HepG2 (cell line): ENCODE results near the gene AOX1. TPM values are rescaled to one million over a fixed set of nuclear protein-coding genes. Genes with fewer than 3 reads are reported as not detected.

Experiments
- ATAC-seq: fragments of 200-7000 bp; cut with Tn5 transposase; 3 replicates; pipeline ENCODE4 v1.9.1; 2020; ENCODE audit warnings: mild to moderate bottlenecking, moderate library complexity
- BruUV-seq: library from RNA; stranded (reverse); fragments of 400-500 nt; replicated peaks from 2 replicates; lab custom pipeline; 2021; lab: Mats Ljungman, UMichigan
- CTCF ChIA-PET: fragments of 300-600 bp; formaldehyde crosslinking; extraction: SDS; loops from one replicate; lab custom pipeline; 2021; ENCODE audit warnings: low total read pairs, inconsistent platforms, low intra/inter-chr PET ratio; lab: Yijun Ruan, JAX
- POLR2A ChIA-PET: fragments of 350-600 bp; sonication (Branson Sonifier 250); formaldehyde crosslinking; loops from one replicate; lab custom pipeline; 2020; ENCODE audit warnings: antibody characterized with exemption, inconsistent platforms; lab: Yijun Ruan, JAX
- DNase-seq: peaks from one replicate; pipeline ENCODE4 v3.0.0-alpha.2; 2015; ENCODE audit warnings: low spot score
- FAIRE-seq: peaks from 3 replicates; lab custom pipeline; 2011; peaks lifted over from hg19 to GRCh38; lab: Jason Lieb, UNC
- H2AFZ ChIP-seq: one replicate; pipeline ENCODE4 v1.6.1; 2011; ENCODE audit warnings: low read length, inconsistent platforms
- H3K27ac ChIP-seq: fragments of 300-600 bp; 3 replicates; pipeline ENCODE4 v1.8.0; 2011; ENCODE audit warnings: mixed run types, mild to moderate bottlenecking, mixed read lengths, low read length, inconsistent platforms; ENCODE audit not compliant: insufficient read depth; ENCODE audit errors: extremely low read length
- H3K27me3 ChIP-seq, 2 experiments: fragments of 200-600 bp in 1 of 2; 2 replicates in 1 of 2; 3 replicates in 1 of 2; pipeline versions ENCODE4 v1.6.0 to v1.8.0; 2011; ENCODE audit warnings: low read length in 2 of 2, mild to moderate bottlenecking in 2 of 2, moderate library complexity in 2 of 2, inconsistent platforms in 1 of 2; ENCODE audit not compliant: insufficient read depth in 2 of 2, control insufficient read depth in 1 of 2
- H3K36me3 ChIP-seq, 2 experiments: fragments of 200-600 bp in 1 of 2; replicated peaks in 1 of 2; 2 replicates in 1 of 2; 3 replicates in 1 of 2; pipeline versions ENCODE4 v1.5.1 to v1.8.0; 2011; ENCODE audit warnings: low read length in 2 of 2, inconsistent platforms in 1 of 2; ENCODE audit not compliant: insufficient read depth in 2 of 2, control insufficient read depth in 1 of 2
- H3K4me1 ChIP-seq: 2 replicates; pipeline ENCODE4 v1.5.1; 2012; ENCODE audit warnings: low read length, inconsistent platforms; ENCODE audit not compliant: insufficient read depth
- H3K4me2 ChIP-seq: 2 replicates; pipeline ENCODE4 v1.6.0; 2011; ENCODE audit warnings: low read depth, low read length, inconsistent platforms
- H3K4me3 ChIP-seq, 3 experiments: fragments of 200-600 bp in 1 of 3; sonication (generic), shearing (Covaris generic) in 1 of 3; replicated peaks in 1 of 3; 2 replicates each; pipeline ENCODE4 v1.5.1; 2011 to 2016; ENCODE audit warnings: low read length in 3 of 3, inconsistent platforms in 2 of 3, low read depth in 2 of 3, mild to moderate bottlenecking in 2 of 3, control low read depth in 1 of 3, mixed read lengths in 1 of 3; ENCODE audit not compliant: insufficient read depth in 1 of 3
- H3K79me2 ChIP-seq: one replicate; pipeline ENCODE4 v1.6.1; 2011; ENCODE audit warnings: low read length, inconsistent platforms; ENCODE audit not compliant: insufficient read depth
- H3K9ac ChIP-seq: 2 replicates; pipeline ENCODE4 v1.6.0; 2011; ENCODE audit warnings: mild to moderate bottlenecking, low read depth, low read length, inconsistent platforms; ENCODE audit not compliant: insufficient read depth
- H3K9me3 ChIP-seq: 2 replicates; pipeline ENCODE4 v1.5.1; 2012; ENCODE audit warnings: mild to moderate bottlenecking, low read length
- H4K20me1 ChIP-seq: 2 replicates; pipeline ENCODE4 v1.6.0; 2011; ENCODE audit warnings: inconsistent platforms, mild to moderate bottlenecking, low read length, moderate library complexity; ENCODE audit not compliant: insufficient read depth
- HDAC6 ChIP-seq: fragments of 200-600 bp; sonication (generic); IDR thresholded peaks from 2 replicates; pipeline ENCODE4 v1.7.0; 2017; ENCODE audit warnings: mild to moderate bottlenecking, antibody characterized with exemption, low read length, low read depth
- KAT2B ChIP-seq: fragments of 150-350 bp; IDR thresholded peaks from 2 replicates; pipeline ENCODE4 v1.6.1; 2014; ENCODE audit warnings: low read depth, low read length, borderline replicate concordance
- KMT2B ChIP-seq: IDR thresholded peaks from 2 replicates; pipeline ENCODE4 v1.6.1; 2016; ENCODE audit warnings: missing genetic modification reagents, missing compliant biosample characterization
- MBD4 ChIP-seq: IDR thresholded peaks from 2 replicates; pipeline ENCODE4 v1.6.1; 2012; ENCODE audit warnings: low read length, inconsistent platforms, borderline replicate concordance
- MZF1 ChIP-seq: sonication (generic); formaldehyde crosslinking; IDR thresholded peaks from 2 replicates; pipeline ENCODE4 v1.8.1; 2023; ENCODE audit warnings: mild to moderate bottlenecking, missing genetic modification reagents, borderline replicate concordance
- ZNF17 ChIP-seq: sonication (generic); formaldehyde crosslinking; IDR thresholded peaks from 2 replicates; pipeline ENCODE4 v1.5.0; 2020; ENCODE audit warnings: mild to moderate bottlenecking, missing genetic modification reagents
- ZNF24 ChIP-seq: fragments of 450-650 bp; IDR thresholded peaks from 2 replicates; pipeline ENCODE4 v1.6.1; 2017; ENCODE audit warnings: antibody characterized with exemption, mild to moderate bottlenecking
- ZNF550 ChIP-seq: sonication (generic); formaldehyde crosslinking; IDR thresholded peaks from 2 replicates; pipeline ENCODE4 v1.4.0; 2020; ENCODE audit warnings: mild to moderate bottlenecking, missing genetic modification reagents, borderline replicate concordance
- ZNF616 ChIP-seq: sonication (generic); formaldehyde crosslinking; IDR thresholded peaks from 2 replicates; pipeline ENCODE4 v1.5.0; 2020; ENCODE audit warnings: low read depth, mild to moderate bottlenecking, missing genetic modification reagents
- ZNF674 ChIP-seq: sonication (generic); formaldehyde crosslinking; IDR thresholded peaks from 2 replicates; pipeline ENCODE4 v1.5.0; 2020; ENCODE audit warnings: low read depth, mild to moderate bottlenecking, missing genetic modification reagents
- ZNF839 ChIP-seq: sonication (generic); formaldehyde crosslinking; IDR thresholded peaks from 2 replicates; pipeline ENCODE4 v1.4.0; 2020; ENCODE audit warnings: missing genetic modification reagents, mild to moderate bottlenecking, borderline replicate concordance
- ZNF878 ChIP-seq: sonication (generic); formaldehyde crosslinking; IDR thresholded peaks from 2 replicates; pipeline ENCODE4 v1.8.1; 2023; ENCODE audit warnings: mild to moderate bottlenecking, missing genetic modification reagents, moderate library complexity
- WGBS: methylation state at CpG from one replicate; pipeline ENCODE4 v1.1.6; 2017; ENCODE audit warnings: low lambda C conversion rate; 5-methylcytosine and 5-hydroxymethylcytosine counted together
- in situ Hi-C: cut with HindIII; loops from 2 replicates; pipeline ENCODE4 v1.10.0; 2017; ENCODE audit warnings: low pct_unique_long_range_greater_than_20kb; ENCODE audit not compliant: extremely low pct_ligation_motif_present
- intact Hi-C: fragments of 100-400 bp; cut with micrococcal nuclease; formaldehyde crosslinking; loops from one replicate; pipeline ENCODE4 v1.10.0; 2022; ENCODE audit not compliant: unreplicated experiment
- polyA plus RNA-seq, 8 experiments: library from polyadenylated mRNA; depleted of rRNA in 3 of 8; stranded (reverse) in 7 of 8; unstranded in 1 of 8; fragments of >200 nt; fragmentation: Illumina TruSeq in 4 of 8; extraction: Trizol in 4 of 8; gene quantifications; 2 replicates each; pipeline versions ENCODE4 v1.2.1 to v1.2.3, GENCODE V29; 2011 to 2016; ENCODE audit warnings: low read depth in 4 of 8, missing spikeins in 1 of 8, mixed read lengths in 1 of 8; ENCODE audit not compliant: insufficient read depth in 1 of 8
- total RNA-seq, 5 experiments: library from RNA; depleted of rRNA; stranded (reverse); fragments of >200 nt; fragmentation: Illumina TruSeq; extraction: Trizol; gene quantifications; 2 replicates each; pipeline ENCODE4 v1.2.3, GENCODE V29; 2016; ENCODE audit warnings: low read depth in 1 of 5
- TF ChIP-seq, protein P1 (sequence below): sonication (generic); formaldehyde crosslinking; IDR thresholded peaks from 2 replicates; pipeline ENCODE4 v1.5.0; 2020; ENCODE audit warnings: mild to moderate bottlenecking, missing genetic modification reagents, borderline replicate concordance
- TF ChIP-seq, protein P2 (sequence below): sonication (generic); formaldehyde crosslinking; IDR thresholded peaks from 2 replicates; pipeline ENCODE4 v1.5.0; 2020; ENCODE audit warnings: mild to moderate bottlenecking, missing genetic modification reagents, moderate library complexity
- TF ChIP-seq, protein P3 (sequence below): sonication (generic); formaldehyde crosslinking; IDR thresholded peaks from 2 replicates; pipeline ENCODE4 v1.5.0; 2020; ENCODE audit warnings: mild to moderate bottlenecking, missing genetic modification reagents, borderline replicate concordance

The AOX1 gene
- total and polyA plus RNA-seq, 2 of the 13 experiments (the other 11 are each of a cell fraction or from before 2014, with no cell fraction given) = 9.2 to 18.0 TPM

DNA sequence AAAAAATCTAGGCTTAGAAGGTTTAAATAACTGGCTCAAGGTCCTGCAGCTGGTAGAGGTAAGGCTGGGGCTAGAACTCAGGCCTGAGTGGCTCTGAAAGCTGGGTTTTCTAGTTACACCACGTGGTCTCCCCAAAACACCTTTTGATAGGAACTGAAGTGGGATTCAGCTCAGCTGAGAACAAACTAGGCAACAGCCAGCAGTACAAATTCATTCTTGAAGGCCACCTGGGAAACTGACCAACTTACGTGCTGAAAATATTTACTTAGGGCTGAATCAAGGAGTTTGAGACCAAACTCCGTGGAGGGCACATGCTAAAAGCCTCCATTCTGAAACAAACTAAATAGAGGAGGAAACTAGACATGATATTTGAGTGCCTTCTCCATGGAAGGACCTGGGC is 67.2 kb downstream of the AOX1 start (continued):
- TF ChIP-seq, protein P1, sequence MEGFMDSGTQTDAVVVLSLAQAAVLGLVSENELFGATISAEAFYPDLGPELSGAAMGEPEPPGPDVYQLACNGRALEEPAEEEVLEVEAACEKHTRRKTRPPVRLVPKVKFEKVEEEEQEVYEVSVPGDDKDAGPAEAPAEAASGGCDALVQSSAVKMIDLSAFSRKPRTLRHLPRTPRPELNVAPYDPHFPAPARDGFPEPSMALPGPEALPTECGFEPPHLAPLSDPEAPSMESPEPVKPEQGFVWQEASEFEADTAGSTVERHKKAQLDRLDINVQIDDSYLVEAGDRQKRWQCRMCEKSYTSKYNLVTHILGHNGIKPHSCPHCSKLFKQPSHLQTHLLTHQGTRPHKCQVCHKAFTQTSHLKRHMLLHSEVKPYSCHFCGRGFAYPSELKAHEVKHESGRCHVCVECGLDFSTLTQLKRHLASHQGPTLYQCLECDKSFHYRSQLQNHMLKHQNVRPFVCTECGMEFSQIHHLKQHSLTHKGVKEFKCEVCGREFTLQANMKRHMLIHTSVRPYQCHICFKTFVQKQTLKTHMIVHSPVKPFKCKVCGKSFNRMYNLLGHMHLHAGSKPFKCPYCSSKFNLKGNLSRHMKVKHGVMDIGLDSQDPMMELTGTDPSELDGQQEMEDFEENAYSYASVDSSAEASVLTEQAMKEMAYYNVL = no peak
- TF ChIP-seq ZNF17 (CRISPR knock-in tag) (no peak), ZNF24 (no peak), ZNF674 (CRISPR knock-in tag) (no peak), ZNF616 (CRISPR knock-in tag) (no peak), ZNF550 (CRISPR knock-in tag) (no peak), MZF1 (CRISPR knock-in tag) (no peak), KAT2B (no peak), KMT2B (no peak)
- TF ChIP-seq, protein P2, sequence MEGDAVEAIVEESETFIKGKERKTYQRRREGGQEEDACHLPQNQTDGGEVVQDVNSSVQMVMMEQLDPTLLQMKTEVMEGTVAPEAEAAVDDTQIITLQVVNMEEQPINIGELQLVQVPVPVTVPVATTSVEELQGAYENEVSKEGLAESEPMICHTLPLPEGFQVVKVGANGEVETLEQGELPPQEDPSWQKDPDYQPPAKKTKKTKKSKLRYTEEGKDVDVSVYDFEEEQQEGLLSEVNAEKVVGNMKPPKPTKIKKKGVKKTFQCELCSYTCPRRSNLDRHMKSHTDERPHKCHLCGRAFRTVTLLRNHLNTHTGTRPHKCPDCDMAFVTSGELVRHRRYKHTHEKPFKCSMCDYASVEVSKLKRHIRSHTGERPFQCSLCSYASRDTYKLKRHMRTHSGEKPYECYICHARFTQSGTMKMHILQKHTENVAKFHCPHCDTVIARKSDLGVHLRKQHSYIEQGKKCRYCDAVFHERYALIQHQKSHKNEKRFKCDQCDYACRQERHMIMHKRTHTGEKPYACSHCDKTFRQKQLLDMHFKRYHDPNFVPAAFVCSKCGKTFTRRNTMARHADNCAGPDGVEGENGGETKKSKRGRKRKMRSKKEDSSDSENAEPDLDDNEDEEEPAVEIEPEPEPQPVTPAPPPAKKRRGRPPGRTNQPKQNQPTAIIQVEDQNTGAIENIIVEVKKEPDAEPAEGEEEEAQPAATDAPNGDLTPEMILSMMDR = no peak

DNA sequence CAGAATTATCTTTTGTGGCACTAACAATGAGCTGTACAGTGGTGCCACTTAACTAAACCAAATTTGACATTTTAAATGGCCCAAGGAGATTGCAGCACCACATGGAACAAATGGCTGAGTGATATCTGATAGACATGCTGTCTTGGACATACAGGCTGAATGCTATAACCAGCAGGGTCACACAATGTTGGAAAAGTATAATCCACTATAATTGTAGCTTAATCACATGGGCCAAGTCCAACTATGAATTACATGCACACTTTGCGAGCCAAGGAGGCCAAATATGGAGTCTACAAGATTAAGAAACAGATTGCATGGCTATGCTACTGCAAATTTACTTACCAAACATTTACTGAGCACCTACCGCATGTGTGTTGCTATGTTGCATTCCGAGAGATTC is 69.0 kb downstream of the AOX1 start:
- no peak for FAIRE-seq
- Histone ChIP-seq H3K9me3 (no peaks in the 10 kb centered on the region), H3K9ac (no peak overlapping the region), H3K4me2 (no peak overlapping the region)
- POLR2A ChIA-PET = no interaction called here
- DNase-seq = no peak
- TF ChIP-seq ZNF839 (no peak), MBD4 (no peak), HDAC6 (no peak), ZNF17 (CRISPR knock-in tag) (no peak), ZNF878 (no peak)
- TF ChIP-seq, protein P3, sequence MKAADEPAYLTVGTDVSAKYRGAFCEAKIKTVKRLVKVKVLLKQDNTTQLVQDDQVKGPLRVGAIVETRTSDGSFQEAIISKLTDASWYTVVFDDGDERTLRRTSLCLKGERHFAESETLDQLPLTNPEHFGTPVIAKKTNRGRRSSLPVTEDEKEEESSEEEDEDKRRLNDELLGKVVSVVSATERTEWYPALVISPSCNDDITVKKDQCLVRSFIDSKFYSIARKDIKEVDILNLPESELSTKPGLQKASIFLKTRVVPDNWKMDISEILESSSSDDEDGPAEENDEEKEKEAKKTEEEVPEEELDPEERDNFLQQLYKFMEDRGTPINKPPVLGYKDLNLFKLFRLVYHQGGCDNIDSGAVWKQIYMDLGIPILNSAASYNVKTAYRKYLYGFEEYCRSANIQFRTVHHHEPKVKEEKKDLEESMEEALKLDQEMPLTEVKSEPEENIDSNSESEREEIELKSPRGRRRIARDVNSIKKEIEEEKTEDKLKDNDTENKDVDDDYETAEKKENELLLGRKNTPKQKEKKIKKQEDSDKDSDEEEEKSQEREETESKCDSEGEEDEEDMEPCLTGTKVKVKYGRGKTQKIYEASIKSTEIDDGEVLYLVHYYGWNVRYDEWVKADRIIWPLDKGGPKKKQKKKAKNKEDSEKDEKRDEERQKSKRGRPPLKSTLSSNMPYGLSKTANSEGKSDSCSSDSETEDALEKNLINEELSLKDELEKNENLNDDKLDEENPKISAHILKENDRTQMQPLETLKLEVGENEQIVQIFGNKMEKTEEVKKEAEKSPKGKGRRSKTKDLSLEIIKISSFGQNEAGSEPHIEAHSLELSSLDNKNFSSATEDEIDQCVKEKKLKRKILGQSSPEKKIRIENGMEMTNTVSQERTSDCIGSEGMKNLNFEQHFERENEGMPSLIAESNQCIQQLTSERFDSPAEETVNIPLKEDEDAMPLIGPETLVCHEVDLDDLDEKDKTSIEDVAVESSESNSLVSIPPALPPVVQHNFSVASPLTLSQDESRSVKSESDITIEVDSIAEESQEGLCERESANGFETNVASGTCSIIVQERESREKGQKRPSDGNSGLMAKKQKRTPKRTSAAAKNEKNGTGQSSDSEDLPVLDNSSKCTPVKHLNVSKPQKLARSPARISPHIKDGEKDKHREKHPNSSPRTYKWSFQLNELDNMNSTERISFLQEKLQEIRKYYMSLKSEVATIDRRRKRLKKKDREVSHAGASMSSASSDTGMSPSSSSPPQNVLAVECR (CRISPR knock-in tag) = no peak
- TF ChIP-seq, all 625 proteins: peak for 0
- Histone ChIP-seq H3K27me3 (no peaks in the 10 kb centered on the region), H3K4me3 (no peak overlapping the region), H2AFZ (no peak overlapping the region), H3K36me3 (no peaks in the 10 kb centered on the region), H3K4me1 (peaks cover 11% of the 10 kb centered on the region), H4K20me1 (no peaks in the 10 kb centered on the region), H3K79me2 (no peaks in the 10 kb centered on the region), H3K27ac (no peak overlapping the region)
- CTCF ChIA-PET = no interaction called here
- in situ Hi-C loops = loop anchor here (5.0 kb wide), 1 partner anchor 68 kb away; the partner anchor contains the start of gene AOX1
- no peak for ATAC-seq
- no TSS peak for BruUV-seq
- WGBS = 96% methylated on average over 3 of the region's 3 CpGs
- intact Hi-C loops = no loop called here
